ENCODE results near the gene ATP1A3. TPM values are rescaled to one million over a fixed set of nuclear protein-coding genes. Genes with fewer than 3 reads are reported as not detected.

The ATP1A3 gene
- total and polyA plus RNA-seq, 2 donors (not counting 1 experiment from before 2014, with no cell fraction given): 1.2 to 3.8 TPM

- ChIA-PET POLR2A (interaction anchor here (0.5 to 2.9 kb wide), 11 partner anchors 12 to 344 kb away, joined by 3 to 16 read pairs (median 5); partner anchors contain the start of genes PAFAH1B3, PRR19 and RPS19), CTCF (interaction anchor here (0.6 to 4.8 kb wide), 17 partner anchors 13 to 1538 kb away, joined by 3 to 49 read pairs (median 4); partner anchors contain the start of genes CD79A, CEACAM3, ERFL and RPS19)
- intact Hi-C loops (cut with micrococcal nuclease): loop anchor here (1.0 to 10.0 kb wide), 7 partner anchors 14 to 164 kb away; partner anchors contain the start of genes ATP1A3, CEACAM3 and RPS19
- H3K9me3 Mint-ChIP-seq (ENCODE audit: insufficient read depth): no peaks in the 10 kb centered on the region
- peak overlapping the region; percentile 57 to 94 (median 81) for H3K4me3 ChIP-seq (ENCODE audit: control extremely low read depth in 1 of 5, extremely low read depth in 1 of 5, insufficient read depth in 1 of 5, low read depth in 2 of 5, low read length in 4 of 5)
- peak overlapping the region; percentile 78 for H3K27ac ChIP-seq (ENCODE audit: low read length in 2 of 2)
- TF ChIP-seq EZH2 (IDR thresholded peaks at IDR 0.05; ENCODE audit: borderline replicate concordance, insufficient read depth, low read depth, low read length, poor library complexity, severe bottlenecking): no peak
- H3K36me3 ChIP-seq (replicated peaks in 1 of 2; ENCODE audit: control extremely low read depth in 1 of 2, control insufficient read depth in 1 of 2, extremely low read depth in 1 of 2, insufficient read depth in 2 of 2, low read length in 1 of 2): peaks cover 0 to 3% of the 10 kb centered on the region in 2 experiments
- peak overlapping the region; percentile 83 for H3K9ac ChIP-seq (ENCODE audit: low read length)
- H3K27ac Mint-ChIP-seq: peak overlapping the region; percentile 89
- no peaks in the 10 kb centered on the region for H3K79me2 ChIP-seq (ENCODE audit: control insufficient read depth, insufficient read depth, low read length)
- no peaks in the 10 kb centered on the region for H3K9me3 ChIP-seq (ENCODE audit: control extremely low read depth in 1 of 3, control insufficient read depth in 2 of 3, insufficient read depth in 1 of 3, low read length in 2 of 3)
- H4K20me1 ChIP-seq (ENCODE audit: control insufficient read depth, insufficient read depth, low read length, poor library complexity, severe bottlenecking): no peaks in the 10 kb centered on the region
- ATAC-seq (ENCODE audit: low read depth) (peak; percentile 60), DNase-seq (peak; percentile 79)
- peak overlapping the region; percentile 96 for H3K4me2 ChIP-seq (replicated peaks; ENCODE audit: low read depth, low read length, poor library complexity, severe bottlenecking)
- 3% methylated on average over 43 of the region's 43 CpGs for WGBS (ENCODE audit: insufficient coverage)
- H3K4me1 Mint-ChIP-seq: peaks cover 18% of the 10 kb centered on the region
- peaks cover 10 to 22% of the 10 kb centered on the region in 2 donors for H3K4me1 ChIP-seq (ENCODE audit: control insufficient read depth in 2 of 2, insufficient read depth in 2 of 2, low read length in 2 of 2)
- no peaks in the 10 kb centered on the region for H3K27me3 Mint-ChIP-seq
- peak overlapping the region; percentile 99 for H3K4me3 Mint-ChIP-seq
- H2AFZ ChIP-seq (ENCODE audit: insufficient read depth, low read depth, low read length, poor library complexity, severe bottlenecking): peak overlapping the region; percentile 93
- H3K27me3 ChIP-seq (replicated peaks in 1 of 4; ENCODE audit: control extremely low read depth in 1 of 4, control insufficient read depth in 3 of 4, insufficient read depth in 4 of 4, low read length in 3 of 4): no peaks in the 10 kb centered on the region
Measured at GRCh38 chr19:41958367-41959055, 35.5 kb downstream of the ATP1A3 start.

- ChIA-PET CTCF (interaction anchor here (0.6 to 4.8 kb wide), 18 partner anchors 12 to 1538 kb away, joined by 3 to 49 read pairs (median 4); partner anchors contain the start of genes CD79A, CEACAM3, ERFL and RPS19), POLR2A (interaction anchor here (1.1 to 2.9 kb wide), 4 partner anchors 11 to 98 kb away, joined by 3 to 16 read pairs (median 8); partner anchors contain the start of genes ARHGEF1 and RPS19)
- intact Hi-C loops (cut with micrococcal nuclease): loop anchor here (2.0 to 10.0 kb wide), 5 partner anchors 13 to 163 kb away; partner anchors contain the start of gene CEACAM3
- H4K20me1 ChIP-seq (ENCODE audit: control insufficient read depth, insufficient read depth, low read length, poor library complexity, severe bottlenecking): no peaks in the 10 kb centered on the region
- peak overlapping the region; percentile 8 to 31 for H3K27ac ChIP-seq (ENCODE audit: low read length in 2 of 2)
- H3K27ac Mint-ChIP-seq: peak overlapping the region; percentile 89
- H2AFZ ChIP-seq (ENCODE audit: insufficient read depth, low read depth, low read length, poor library complexity, severe bottlenecking): peak overlapping the region; percentile 93
- peak overlapping the region in 4 of 5 experiments; percentile 81 to 94 (median 86) for H3K4me3 ChIP-seq (ENCODE audit: control extremely low read depth in 1 of 5, extremely low read depth in 1 of 5, insufficient read depth in 1 of 5, low read depth in 2 of 5, low read length in 4 of 5)
- H3K4me2 ChIP-seq (replicated peaks; ENCODE audit: low read depth, low read length, poor library complexity, severe bottlenecking): peak overlapping the region; percentile 96
- peaks cover 18% of the 10 kb centered on the region for H3K4me1 Mint-ChIP-seq
- H3K36me3 ChIP-seq (replicated peaks in 1 of 2; ENCODE audit: control extremely low read depth in 1 of 2, control insufficient read depth in 1 of 2, extremely low read depth in 1 of 2, insufficient read depth in 2 of 2, low read length in 1 of 2): peaks cover 0 to 3% of the 10 kb centered on the region in 2 experiments
- no peaks in the 10 kb centered on the region for H3K27me3 ChIP-seq (replicated peaks in 1 of 4; ENCODE audit: control extremely low read depth in 1 of 4, control insufficient read depth in 3 of 4, insufficient read depth in 4 of 4, low read length in 3 of 4)
- no peak for TF ChIP-seq EZH2 (IDR thresholded peaks at IDR 0.05; ENCODE audit: borderline replicate concordance, insufficient read depth, low read depth, low read length, poor library complexity, severe bottlenecking)
- peak; percentile 71 for TF ChIP-seq CTCF (IDR thresholded peaks at IDR 0.05)
- peak; percentile 37 for ATAC-seq (ENCODE audit: low read depth)
- no peaks in the 10 kb centered on the region for H3K9me3 ChIP-seq (ENCODE audit: control extremely low read depth in 1 of 3, control insufficient read depth in 2 of 3, insufficient read depth in 1 of 3, low read length in 2 of 3)
- no peaks in the 10 kb centered on the region for H3K27me3 Mint-ChIP-seq
- peak overlapping the region; percentile 83 for H3K9ac ChIP-seq (ENCODE audit: low read length)
- no peaks in the 10 kb centered on the region for H3K79me2 ChIP-seq (ENCODE audit: control insufficient read depth, insufficient read depth, low read length)
- 27% methylated on average over 8 of the region's 10 CpGs for WGBS (ENCODE audit: insufficient coverage)
- H3K4me1 ChIP-seq (ENCODE audit: control insufficient read depth in 2 of 2, insufficient read depth in 2 of 2, low read length in 2 of 2): peaks cover 10 to 22% of the 10 kb centered on the region in 2 donors
- H3K4me3 Mint-ChIP-seq: peak overlapping the region; percentile 99
- DNase-seq: peak; percentile 75
- no peaks in the 10 kb centered on the region for H3K9me3 Mint-ChIP-seq (ENCODE audit: insufficient read depth)
Measured at GRCh38 chr19:41957838-41958366, 36.1 kb downstream of the ATP1A3 start.

Data from B cell (primary cell).